NAMALWA (cell line): ENCODE measurements around the gene QPRT.
"Not testable (repeated sequence)": the region's sequence is repeated elsewhere in the genome, so short reads cannot be mapped to it uniquely, and the experiment has no call there.

Experiments used
- DNase-seq: peaks from one replicate; pipeline ENCODE4 v3.0.0-alpha.2; 2015; ENCODE audit warnings: low spot score

QPRT gene

DNA sequence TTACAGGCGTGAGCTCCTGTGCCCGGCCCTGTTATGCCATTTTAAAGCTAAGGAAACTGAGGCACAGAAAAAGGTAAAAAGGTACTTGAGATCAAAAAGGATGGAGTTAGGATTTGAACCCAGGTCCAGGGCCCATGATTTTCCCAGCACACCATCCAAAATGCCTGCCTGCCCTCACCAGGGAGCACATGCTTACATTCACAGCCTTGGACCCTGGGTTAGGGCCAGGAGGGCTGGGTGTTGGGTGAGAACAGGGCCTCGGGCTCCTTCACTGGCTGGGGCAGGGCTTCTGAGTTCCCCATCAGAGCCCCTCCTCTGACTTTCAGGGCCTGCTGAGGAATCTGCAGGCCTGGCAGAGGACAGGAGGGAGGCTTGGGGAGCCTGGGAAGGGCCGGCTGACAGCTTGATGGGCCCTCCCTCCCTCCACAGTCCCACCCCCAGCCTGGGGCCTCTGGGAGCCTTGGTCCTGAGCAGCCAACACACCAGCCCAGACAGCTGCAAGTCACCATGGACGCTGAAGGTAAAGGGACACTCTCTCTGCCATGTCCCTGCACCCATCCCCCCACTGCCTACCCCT, at the start of gene QPRT:
Gene QPRT (plus strand): TSS at position 490 of the 577 bp plus-strand sequence. CDS start 18 bp downstream, at position 508.
- peak; percentile 45 for DNase-seq

DNA sequence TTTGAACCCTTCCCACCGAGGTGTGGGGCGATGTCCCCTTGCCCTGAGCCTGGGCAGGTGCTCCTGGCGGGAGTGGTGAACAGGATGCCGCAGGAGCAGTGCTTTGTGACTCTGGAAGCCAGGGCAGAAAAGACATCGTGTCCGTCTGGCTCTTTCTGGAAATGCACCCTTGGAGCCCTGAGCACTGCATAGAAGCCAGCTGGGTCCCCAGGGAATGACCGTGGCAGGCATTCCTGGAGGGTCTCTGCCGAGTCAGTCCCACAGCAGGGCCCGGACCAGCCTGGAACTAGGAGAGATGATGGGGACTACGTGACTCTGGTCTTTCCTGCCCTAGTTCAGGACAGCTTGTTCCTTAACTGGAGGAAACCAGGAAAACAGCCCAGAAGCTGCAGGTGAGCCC, 49.7 kb upstream of the QPRT start:
- not testable (repeated sequence) for DNase-seq

DNA sequence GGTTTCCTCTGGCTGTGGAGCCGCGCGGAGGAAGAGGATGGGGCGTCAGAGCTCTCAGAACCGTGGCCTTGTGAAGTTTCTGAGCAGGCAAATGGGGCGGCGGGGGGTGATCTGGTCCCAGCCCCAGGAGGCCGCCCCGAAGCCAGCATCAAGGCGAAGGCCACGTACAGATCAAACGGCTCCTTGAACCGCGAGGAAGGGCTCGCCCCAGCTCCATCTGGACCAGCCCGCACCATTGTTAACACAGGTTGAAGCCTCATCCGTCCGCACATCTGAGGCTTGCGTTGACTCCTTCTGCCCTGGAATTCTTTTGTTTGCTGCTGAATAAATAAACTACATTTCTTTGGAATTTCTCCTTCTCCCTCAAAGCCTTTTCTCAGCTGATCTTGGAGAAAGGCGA, 47.3 kb upstream of the QPRT start:
- DNase-seq: not testable (repeated sequence)

DNA sequence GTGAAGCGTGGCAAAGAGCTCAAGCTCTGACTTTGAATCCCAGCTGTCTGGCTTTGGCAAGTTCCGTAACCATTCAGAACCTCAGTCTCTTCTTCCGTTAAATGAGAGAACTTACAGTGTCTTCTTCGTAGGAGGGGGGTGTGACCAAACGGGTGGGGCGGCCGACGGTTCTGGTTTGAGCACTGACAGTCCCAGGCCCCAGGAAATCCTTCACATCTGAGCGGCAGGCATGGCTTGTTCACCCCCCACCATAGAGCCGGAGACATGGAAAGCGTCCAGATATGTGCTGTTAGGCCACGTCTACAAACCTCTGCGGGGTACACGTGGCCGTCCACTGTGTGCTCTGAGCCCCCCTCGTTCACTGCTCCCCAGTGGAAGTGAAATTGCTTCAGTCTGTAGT, 43.1 kb upstream of the QPRT start:
- not testable (repeated sequence) for DNase-seq

DNA sequence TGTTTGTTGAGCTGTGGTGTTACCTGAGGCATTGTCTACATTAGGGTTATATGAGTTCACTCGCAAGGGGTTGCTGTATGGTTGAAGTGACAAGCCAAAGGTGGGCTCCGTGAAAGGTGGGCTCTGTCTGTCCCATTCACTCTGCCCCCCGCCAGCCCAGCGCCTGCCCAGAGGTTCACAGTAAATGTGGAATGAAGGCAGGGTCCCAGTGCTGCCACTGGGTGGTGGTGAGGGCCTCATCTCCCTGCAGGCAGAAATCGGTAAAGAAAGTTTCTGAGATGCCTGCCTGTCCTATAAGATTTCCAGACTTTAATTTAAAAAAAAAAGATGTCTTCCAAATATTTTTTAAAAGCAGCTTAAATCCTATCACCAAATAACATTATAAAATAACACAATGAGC, 42.6 kb upstream of the QPRT start:
- DNase-seq: not testable (repeated sequence)

DNA sequence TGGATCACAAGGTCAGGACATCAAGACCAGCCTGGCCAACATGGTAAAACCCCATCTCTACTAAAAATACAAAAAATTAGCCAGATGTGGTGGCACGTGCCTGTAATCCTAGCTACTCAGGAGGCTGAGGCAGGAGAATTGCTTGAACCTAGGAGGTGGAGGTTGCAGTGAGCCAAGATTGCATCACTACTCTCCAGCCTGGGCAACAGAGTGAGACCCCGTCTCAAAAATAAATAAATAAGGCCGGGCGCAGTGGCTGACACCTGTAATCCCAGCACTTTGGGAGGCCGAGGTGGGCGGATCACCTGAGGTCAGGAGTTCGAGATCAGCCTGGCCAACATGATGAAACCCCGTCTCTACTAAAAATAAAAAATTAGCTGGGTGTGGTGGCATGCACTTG, 40.2 kb upstream of the QPRT start:
- DNase-seq: not testable (repeated sequence)

DNA sequence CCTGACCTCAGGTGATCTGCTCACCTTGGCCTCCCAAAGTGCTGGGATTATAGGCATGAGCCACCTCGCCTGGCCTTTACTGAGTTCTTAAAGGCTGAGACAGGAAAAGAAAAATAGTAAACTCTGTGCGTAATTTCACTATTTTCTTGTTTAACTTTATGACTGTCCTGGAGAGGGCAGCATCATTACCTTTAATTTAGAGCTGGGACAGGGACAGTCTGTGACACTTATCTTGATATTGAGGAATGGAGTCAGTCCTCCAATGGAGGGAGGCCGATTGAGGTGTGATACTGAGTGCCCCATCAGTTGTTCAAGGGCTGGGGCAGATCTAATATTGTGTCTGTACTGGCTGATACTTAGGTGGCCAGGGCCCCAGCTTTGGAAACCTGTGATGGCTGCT, 37.4 kb upstream of the QPRT start:
- peak; percentile 67 for DNase-seq

DNA sequence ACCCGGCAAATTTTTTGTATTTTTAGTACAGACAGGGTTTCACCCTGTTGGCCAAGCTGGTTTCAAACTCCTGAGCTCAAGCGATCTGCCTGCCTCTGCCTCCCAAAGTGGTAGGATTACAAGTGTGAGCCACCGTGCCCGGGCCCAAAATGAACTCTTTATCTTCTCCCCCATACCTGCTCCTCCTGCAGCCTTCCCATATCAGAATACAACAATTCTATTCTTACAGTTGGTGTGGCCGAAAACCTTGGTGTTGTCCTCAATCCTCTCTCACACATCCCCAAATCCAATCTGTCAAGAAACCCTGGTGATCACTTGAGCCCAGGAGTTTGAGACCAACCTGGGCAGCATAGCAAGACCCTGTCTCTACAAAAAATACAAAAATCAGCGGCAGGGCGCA, 35.4 kb upstream of the QPRT start:
- no peak for DNase-seq

DNA sequence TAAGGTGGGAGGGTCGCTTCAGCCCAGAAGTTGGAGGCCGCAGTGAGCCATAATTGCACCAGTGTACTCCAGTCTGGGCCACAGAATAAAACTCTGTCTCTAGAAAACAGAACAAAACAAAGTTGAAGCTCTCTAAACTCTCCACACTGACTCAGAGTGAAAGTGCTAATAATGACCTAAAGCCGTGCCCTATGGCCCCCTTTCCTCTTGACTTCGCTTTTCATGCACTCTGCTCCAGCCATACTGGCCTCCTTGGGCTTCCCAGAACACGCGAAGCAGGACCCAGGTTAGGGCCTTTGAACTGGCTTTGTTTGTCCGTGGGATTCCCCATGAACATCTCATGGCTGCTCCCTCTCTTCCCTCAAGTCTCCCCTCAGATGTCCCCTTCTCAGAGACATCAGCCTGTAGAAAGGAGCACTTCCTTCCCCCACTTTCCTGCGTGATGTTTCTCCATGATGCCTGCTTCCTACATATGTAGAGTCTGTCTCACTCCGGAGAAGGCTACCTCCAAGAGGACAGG, 34.6 kb upstream of the QPRT start:
- no peak for DNase-seq

DNA sequence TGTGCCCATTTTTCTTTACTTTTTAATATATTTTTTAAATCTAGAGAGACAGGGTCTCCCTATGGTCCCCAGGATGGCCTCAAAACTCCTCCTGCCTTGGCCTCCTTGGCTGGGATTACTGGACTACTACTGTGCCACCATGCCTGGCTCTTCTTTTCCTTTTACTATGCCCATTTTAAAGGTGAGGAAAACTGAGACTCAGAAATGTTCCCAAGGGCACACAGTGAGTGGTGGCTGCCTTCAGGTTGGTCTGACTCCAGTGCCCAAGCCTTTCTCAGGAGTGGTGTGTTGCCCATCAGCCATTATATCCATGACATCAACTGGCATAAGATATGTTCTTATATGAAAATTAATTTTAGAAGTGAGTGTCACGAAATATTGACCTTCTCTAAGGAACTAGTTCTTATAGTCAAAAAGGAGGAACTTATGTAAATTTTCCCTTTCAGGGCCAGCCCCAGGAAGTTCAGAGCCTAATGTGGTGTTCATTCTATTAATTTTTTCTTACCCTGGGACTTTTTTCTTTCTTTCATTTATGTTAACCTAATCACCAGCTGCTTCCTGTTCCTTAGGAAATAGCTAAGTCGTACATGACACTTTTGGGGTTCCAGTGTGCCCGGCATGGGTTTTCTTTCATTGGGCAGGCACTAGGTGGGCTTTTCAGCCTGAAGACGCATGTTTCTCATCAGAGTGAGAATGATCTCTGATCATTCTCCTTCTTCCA, 33.8 kb upstream of the QPRT start:
- DNase-seq: no peak

DNA sequence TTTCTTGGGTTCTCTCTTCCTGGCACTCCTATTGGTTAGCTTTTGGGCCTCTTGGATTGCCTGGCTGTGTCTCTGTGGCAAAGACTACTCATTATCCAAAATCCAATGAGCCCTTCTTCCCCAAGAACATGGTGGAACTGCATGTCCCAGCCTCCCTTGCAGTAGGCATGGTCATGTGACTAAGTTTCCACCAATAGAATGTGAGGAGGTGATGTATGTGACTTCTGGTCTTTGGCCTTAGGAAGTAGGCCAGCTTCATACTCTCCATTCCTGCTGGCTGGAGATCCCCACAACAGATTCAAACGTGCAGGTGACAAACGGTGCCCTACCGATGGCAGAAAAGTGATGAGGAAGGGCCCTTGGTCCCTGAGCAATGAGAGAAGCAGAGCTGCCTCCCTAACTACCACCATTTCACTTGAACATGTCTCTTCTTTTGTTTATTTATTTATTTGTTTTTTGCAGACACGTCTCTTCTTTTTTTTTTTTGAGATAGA, 33.2 kb upstream of the QPRT start:
- peak; percentile 82 for DNase-seq

DNA sequence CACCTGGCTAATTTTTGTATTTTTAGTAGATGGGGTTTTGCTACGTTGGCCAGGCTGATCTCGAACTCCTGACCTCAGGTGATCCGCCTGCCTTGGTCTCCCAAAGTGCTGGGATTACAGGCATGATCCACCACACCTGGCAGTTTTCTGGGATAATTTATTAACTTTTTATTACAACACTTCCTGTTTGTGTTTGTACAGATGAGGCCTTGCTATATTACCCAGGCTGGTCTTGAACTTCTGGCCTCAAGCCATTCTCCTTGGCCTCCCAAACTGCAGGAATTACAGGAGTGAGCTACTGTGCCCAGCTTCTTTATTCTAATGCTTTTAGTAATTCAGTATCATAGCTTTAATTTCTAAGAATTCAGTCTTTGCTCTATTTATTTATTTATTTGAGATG, 32.0 kb upstream of the QPRT start:
- DNase-seq: no peak

DNA sequence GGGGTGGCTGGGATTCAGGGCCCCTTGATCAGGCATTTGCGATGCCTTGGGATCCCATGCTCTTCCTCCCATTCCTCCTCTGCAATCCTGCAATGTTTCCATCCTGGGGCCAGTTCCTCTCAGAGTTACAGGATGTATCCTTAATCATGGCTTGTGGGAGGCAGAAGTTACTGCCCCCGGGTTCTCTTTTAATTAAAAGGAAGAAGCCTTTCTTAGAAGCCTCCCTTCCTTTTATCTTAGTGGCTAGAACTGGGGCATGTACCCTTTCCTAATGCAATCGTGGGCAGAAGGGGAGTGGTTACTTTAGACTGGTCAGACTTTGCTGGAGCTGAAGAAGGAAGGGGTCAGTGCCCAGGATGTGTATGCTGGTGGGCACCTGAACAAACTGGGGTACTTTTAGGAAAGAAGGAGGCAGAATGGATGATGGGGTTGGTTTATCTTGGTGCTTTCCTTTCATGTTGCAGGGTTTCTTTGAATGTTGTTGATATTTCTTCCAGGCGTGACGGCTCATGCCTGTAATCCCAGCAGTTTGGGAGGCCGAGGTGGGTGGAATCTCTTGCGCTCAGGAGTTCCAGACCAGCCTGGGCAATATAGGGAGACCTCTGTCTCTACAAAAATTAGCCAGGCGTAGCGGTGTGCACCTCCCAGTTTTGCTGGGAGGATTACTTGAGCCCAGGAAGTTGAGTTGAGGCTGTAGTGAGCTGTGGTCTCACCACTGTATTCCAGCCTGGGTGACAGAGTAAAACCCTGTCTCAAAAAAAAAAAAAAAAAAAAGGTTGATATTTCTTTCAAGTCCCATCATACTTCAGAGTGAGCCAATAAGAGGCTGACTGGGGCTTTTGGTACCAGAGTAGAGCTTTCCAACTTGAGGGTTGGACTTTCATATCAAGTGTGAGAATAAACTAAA, 29.1 kb upstream of the QPRT start:
- no peak for DNase-seq

DNA sequence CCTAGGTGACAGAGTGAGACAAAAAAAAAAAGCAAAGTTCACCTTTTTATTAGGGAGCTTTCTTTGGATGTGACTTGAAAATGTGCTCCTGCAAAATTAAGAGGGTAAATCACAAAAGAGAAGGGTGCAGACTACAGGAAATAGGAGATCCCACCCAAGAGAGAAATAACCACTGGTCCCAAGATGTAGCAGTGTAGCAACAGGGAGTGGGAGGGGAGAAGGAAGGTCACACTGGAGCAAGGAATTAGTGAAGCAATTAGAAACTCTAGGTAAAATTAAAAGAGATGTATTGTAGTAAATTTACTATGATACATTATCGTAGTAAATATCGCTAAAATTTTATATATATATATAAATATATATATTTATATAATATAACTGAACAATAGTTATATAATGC, 28.2 kb upstream of the QPRT start:
- DNase-seq: no peak

DNA sequence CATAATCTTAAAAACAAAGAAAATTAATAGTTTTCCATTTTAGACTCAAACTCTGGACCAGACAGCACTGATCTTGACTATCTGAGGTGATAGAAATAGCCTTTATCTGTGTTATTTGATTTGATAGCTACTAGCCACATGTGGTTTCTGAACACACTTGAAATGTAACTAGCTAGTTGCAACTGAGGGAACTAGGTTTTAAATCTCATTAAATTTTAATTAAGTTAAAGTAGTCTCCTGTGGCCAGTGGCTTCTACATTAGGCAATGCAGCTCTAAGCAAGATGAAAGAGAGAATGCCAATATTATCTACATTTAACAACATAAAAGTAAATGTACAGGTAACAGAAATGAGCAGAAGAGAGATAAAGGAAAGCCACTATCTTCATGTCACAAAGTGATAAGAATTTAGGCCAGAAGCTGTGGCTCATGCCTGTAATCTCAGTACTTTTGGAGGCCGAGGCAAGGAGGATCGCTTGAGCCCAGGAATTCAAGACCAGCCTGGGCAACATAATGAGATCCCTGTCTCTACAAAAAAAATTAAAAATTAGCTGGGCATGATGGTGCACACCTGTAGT, 27.1 kb upstream of the QPRT start:
- DNase-seq: no peak

DNA sequence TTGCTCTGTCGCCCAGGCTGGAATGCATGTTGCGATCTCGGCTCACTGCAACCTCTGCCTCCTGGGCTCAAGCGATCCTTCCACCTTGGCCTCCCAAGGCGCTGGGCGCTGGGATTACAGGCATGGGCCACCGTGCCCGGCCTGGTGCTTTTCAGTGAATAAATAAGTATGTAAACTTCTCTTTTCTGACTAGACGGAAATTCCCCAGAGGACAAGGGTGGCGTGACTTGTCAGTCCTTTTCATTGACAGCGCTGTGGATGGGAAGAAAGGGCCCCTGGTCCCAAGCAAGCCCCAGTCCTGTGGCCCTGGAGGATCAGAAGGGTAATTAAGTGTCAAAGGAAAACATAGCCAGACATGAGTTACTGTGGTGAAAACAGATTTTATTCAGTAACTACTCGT, 25.5 kb upstream of the QPRT start:
- DNase-seq: peak; percentile 59

DNA sequence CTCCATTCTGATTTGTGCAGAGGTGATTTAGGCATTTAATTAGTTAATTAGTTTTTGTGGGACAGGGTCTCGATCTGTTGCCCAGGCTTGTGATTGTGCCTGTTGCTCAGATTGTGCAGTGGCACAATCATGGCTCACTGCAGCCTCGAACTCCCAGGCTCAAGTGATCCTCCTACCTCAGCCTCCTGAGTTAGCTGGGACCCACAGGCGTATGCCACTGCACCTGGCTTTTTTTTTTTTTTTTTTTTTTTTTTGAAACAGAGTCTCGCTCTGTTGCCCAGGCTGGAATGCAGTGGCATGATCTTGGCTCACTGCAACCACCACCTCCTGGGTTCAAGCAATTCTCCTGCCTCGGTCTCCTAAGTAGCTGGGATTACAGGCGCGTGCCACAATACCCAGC, 25.1 kb upstream of the QPRT start:
- DNase-seq: not testable (repeated sequence)

DNA sequence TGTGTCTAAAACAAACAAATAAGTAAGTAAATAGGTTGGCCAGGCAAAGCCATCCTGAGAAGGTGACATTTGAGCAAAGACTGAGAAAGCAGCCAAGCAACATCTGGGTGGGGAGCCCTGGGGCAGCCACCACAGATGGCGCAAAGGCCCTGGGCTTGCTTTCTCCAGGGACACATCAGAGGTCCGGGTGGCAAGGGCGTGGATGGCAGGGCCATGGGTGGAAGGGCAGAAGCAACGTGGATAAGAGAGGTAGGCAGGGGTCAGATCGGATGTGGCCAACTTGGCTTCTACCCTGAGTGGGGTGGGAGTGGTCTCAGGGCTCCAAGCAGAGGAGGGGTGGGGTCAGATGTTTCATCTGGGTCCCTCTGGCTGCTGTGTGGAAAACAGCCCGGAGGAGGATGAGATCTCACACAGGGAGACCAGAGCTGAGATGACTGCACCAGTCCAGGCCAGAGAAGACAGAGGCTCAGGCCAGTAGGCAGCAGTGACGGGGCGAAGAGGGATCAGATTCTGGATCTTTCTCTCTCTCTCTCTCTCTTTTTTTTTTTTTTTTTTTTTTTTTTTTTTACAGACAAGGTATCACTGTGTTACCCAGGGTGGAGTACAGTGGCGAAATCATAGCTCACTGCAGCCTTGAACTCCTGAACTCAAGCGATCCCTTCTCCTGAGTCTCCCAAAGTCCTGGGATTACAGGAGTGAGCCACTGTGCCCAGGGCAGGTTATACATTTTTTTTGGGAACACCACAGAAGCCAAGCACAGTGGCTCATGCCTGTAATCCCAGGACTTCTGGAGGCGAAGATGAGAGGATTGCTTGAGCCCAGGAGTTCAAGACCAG, 22.1 kb upstream of the QPRT start:
- no peak for DNase-seq

DNA sequence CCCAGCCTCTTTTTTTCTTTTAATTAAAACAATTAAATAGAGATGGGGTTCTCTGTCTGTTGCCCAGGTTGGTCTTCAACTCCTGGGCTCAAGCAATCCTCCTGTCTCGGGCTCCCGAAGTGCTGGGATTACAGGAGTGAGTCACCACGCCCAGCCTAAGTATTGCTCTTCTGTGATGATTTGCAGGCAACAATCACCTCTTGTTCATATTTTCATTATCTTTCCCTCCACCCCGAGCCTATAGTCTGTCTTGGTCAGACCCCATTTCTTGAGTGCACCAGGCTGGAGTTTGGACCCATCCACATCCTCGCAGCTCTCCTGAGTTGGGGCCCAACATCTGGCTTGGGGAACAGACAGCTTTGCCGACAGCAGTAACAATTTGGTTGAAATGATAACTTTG, 20.3 kb upstream of the QPRT start:
- DNase-seq: no peak

DNA sequence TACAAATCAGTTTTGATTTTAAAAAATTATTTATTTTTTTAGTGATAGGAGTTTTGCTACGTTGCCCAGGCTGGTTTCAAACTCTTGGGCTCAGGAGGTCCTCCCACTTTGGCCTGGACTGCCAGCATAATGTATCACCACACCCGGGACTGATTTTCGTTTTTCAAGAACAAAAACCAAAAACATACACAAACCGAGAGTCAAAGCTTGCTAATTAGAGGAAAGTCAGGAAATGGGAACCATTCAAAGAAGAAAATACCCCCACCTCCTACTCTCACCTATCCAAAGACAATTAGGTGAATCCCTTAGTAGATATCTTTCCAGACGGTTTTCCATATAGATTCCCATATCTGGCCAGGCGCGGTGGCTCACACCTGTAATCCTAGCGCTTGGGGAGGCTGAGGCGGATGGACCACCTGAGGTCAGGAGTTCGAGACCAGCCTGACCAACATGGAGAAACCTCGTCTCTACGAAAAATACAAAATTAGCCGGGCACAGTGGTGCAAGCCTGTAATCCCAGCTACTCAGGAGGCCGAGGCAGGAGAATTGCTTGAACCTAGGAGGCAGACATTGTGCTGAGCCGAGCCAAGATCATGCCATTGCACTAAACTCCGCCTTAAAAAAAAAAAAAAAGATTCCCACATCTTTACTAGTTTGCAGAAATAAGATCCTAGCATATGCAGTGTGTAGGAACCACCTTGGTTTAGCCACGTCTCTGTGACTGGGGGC, 16.8 kb upstream of the QPRT start:
- DNase-seq: no peak

DNA sequence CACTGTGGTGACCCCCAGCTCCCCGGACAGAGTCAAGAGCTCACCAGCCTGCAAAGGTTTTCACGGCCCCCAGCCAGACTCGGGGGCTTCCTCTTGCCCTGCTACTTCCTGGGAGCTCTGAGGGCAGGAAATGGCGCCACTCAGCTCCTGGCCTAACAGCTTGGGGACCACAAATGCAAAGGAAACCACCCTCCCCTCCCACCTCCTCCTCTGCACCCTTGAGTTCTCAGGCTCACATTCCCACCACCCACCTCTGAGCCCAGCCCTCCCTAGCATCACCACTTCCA, 16.3 kb upstream of the QPRT start:
- peak; percentile 66 for DNase-seq
